Retinal pigment epithelial cell (primary cell): Measurements from ENCODE around the gene MFGE8.
"Not testable (repeated sequence)": the region's sequence is repeated elsewhere in the genome, so short reads cannot be mapped to it uniquely, and the experiment has no call there.

Experiments
- DNase-seq: peaks from one replicate; pipeline ENCODE4 v3.0.0-alpha.2; 2010; ENCODE audit warnings: low read depth
- H3K4me3 ChIP-seq: 2 replicates; pipeline ENCODE4 v1.5.1; 2011; ENCODE audit warnings: mild to moderate bottlenecking, low read length, control low read depth, moderate library complexity
- TF ChIP-seq, protein P1 (sequence below): conservative IDR thresholded peaks from 2 replicates; pipeline ENCODE4 v1.5.1; 2011; ENCODE audit warnings: low read depth, low read length, control low read depth, inconsistent platforms

MFGE8 gene

DNA sequence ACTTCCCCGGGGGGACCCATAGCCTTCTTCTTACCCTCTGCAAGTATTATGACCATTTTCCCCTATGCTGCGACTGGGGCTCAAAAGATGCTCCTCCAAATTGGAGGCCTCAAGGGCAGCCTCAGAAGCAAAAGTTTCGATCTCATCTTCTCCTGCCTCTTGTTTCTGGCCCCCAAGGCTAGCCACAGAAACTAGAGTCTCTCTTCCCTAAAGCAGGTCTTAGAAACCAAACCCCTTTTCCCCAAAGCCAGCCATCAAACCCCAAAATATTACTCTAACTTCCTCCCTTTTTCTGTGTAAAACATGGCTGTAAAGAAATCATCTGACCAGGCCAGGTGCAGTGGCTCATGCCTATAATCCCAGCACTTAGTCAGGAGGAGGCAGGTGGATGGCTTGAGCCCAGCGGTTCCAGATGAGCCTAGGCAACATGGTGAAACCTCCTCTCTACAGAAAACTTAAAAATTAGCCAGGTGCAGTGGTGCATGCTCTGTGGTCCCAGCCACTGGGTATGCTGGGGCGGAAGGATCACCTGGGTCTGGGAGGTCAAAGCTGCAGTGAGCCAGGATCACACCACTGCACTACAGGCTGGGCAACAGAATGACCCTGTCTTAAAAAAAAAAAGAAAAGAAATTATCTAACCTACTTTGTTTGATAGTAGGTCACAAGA lies 36.7 kb upstream of the MFGE8 start:
- TF ChIP-seq, protein P1, sequence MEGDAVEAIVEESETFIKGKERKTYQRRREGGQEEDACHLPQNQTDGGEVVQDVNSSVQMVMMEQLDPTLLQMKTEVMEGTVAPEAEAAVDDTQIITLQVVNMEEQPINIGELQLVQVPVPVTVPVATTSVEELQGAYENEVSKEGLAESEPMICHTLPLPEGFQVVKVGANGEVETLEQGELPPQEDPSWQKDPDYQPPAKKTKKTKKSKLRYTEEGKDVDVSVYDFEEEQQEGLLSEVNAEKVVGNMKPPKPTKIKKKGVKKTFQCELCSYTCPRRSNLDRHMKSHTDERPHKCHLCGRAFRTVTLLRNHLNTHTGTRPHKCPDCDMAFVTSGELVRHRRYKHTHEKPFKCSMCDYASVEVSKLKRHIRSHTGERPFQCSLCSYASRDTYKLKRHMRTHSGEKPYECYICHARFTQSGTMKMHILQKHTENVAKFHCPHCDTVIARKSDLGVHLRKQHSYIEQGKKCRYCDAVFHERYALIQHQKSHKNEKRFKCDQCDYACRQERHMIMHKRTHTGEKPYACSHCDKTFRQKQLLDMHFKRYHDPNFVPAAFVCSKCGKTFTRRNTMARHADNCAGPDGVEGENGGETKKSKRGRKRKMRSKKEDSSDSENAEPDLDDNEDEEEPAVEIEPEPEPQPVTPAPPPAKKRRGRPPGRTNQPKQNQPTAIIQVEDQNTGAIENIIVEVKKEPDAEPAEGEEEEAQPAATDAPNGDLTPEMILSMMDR: no peak
- no peak overlapping the region for H3K4me3 ChIP-seq
- no peak for DNase-seq

DNA sequence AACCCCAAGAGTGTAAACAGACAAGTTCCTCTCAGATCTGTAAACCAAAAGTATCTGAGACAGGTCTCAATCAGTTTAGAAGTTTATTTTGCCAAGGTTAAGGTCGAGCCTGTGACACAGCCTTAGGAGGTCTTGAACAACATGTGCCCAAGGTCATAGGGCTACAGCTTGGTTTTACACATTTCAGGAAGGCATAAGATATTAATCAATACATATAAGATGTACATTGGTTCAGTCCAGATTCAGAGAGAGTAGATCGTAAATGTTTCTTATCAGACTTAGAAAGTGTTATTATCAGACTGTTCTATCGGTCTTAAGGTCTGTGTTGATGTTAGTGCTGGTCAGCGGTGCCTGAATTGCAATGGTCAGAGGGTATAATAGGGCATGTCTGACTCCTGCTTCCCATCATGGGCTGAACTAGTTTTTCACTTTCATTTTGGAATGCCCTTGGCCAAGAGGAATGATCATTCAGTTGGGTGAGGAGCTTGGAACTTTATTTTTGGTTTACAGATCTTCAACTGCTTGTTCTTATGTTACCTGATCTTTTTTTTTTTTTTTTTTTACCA lies 27.0 kb upstream of the MFGE8 start:
- H3K4me3 ChIP-seq: no peak overlapping the region
- DNase-seq: no peak
- TF ChIP-seq, protein P1: no peak

GRCh38 chr15:88939486-88939806 lies 26.3 kb upstream of the MFGE8 start:
- TF ChIP-seq, protein P1: no peak
- no peak for DNase-seq
- H3K4me3 ChIP-seq: no peak overlapping the region

DNA sequence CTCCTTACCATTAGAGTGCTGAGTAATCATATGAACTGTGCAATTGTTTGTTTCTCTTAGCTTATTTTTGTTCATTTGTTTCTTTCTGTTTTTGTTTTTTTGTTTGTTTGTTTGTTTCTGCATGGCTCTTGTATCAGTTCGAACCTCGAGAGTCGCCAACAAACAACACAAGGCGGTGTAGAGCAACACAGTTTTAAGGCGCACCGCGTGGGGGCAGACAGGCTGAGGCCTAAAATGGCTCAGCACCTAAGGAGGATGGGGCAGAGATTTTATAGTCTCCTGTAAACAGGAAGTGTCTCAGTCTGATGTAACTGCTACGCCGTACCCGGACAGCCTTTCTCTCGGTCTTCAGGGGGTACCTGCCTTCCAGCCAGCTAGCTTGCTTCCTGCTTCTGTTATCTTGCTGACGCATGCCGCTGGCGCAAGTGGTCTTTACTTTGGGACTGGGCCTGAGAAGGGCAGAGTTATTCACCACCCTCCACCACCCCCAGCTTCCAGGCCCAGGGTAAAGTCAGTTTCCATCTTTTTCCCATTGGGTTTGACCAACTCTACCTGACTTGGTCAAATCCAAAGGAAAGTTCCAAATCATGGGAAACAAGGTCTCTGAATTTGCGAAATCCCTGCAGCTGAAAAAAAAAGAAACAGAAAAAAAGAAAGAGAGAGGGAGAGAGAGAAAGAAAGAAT lies 25.8 kb upstream of the MFGE8 start:
- TF ChIP-seq, protein P1: no peak
- DNase-seq: no peak

DNA sequence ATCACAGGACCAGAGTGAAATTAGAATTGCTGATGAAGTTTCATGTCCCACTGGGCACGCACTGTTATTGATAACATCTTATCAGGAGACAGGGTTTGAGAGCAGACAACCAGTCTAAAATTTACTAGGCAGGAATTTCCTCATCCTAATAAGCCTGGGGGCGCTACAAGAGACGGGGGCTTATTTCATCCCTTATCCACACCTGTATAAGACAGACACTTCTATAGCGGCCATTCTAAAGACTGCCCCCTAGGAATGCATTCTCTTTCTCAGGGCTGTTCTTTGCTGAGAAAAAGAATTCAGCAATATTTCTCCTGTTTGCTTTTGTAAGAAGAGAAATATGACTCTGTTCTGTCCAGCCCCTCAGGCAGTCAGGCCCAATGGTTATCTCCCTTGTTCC lies 21.3 kb upstream of the MFGE8 start:
- not testable (repeated sequence) for H3K4me3 ChIP-seq, DNase-seq

More for the DNA sequence above, 25.8 kb upstream of the MFGE8 start:
- no peak overlapping the region for H3K4me3 ChIP-seq

DNA sequence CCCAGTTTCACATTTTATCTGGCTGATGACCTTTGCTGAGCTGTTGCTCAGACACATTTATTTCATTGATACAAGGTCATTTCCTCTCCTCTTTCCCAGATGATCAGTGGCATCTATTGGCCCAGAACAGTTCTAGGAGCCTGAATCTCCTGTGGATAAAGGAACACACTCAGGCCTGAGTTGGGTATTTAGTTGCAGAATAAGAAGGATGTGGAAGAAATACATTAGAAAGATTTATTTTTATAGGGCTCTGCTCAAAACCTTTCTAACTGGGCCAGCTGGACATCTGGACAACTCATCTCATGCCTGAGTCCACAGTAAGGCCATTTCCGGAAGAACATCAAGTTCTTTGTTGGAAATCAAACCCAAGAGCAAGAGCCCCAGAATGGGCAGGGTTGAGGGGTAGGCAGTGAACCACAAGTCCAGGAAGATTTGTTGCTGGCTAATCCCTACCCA lies 19.7 kb upstream of the MFGE8 start:
- TF ChIP-seq, protein P1: no peak
- DNase-seq: no peak
- no peak overlapping the region for H3K4me3 ChIP-seq

- no peak for DNase-seq
- TF ChIP-seq, protein P1: no peak
- H3K4me3 ChIP-seq: no peak overlapping the region
These were observed 19.2 kb upstream of the MFGE8 start for GRCh38 chr15:88932271-88932874.
